OCI-LY7 (cell line): ENCODE data around the gene DIABLO. TPM values are rescaled to one million over a fixed set of nuclear protein-coding genes. Genes with fewer than 3 reads are reported as not detected.

Experiments used
- BruUV-seq: library from RNA; stranded (reverse); fragments of 400-500 nt; replicated peaks from 2 replicates; lab custom pipeline; 2021; lab: Mats Ljungman, UMichigan
- CTCF ChIA-PET: fragments of 300-600 bp; sonication (Branson Sonifier 250); formaldehyde crosslinking; loops from one replicate; lab custom pipeline; 2022; ENCODE audit warnings: antibody characterized with exemption; ENCODE audit not compliant: unreplicated experiment; lab: Charles Lee
- POLR2A ChIA-PET: fragments of 300-600 bp; sonication (Branson Sonifier 250); formaldehyde crosslinking; loops from one replicate; lab custom pipeline; 2022; ENCODE audit warnings: antibody characterized with exemption; lab: Charles Lee
- DNase-seq: peaks from one replicate; pipeline ENCODE4 v3.0.0-alpha.2; 2015; ENCODE audit warnings: low spot score
- H2AFZ ChIP-seq: fragments of 200-600 bp; sonication (generic), shearing (Covaris generic); 2 replicates; pipeline ENCODE4 v1.6.1; 2014; ENCODE audit warnings: mild to moderate bottlenecking, antibody characterized with exemption, low read length, moderate library complexity
- H3K27ac ChIP-seq: fragments of 200-600 bp; sonication (generic); 2 replicates; pipeline ENCODE4 v1.5.1; 2014; ENCODE audit warnings: mixed run types, low read depth, mild to moderate bottlenecking, moderate library complexity, low read length, inconsistent platforms; ENCODE audit not compliant: poor library complexity, severe bottlenecking
- H3K36me3 ChIP-seq: fragments of 200-600 bp; sonication (generic); 2 replicates; pipeline ENCODE4 v1.6.1; 2014; ENCODE audit warnings: mild to moderate bottlenecking, antibody characterized with exemption, low read length, moderate library complexity, mixed read lengths; ENCODE audit not compliant: insufficient read depth
- H3K4me1 ChIP-seq: fragments of 200-600 bp; sonication (generic); 2 replicates; pipeline ENCODE4 v1.5.1; 2014; ENCODE audit warnings: mild to moderate bottlenecking, low read length; ENCODE audit not compliant: insufficient read depth, poor library complexity, severe bottlenecking
- H3K4me2 ChIP-seq: fragments of 200-600 bp; sonication (generic); 2 replicates; pipeline ENCODE4 v1.6.1; 2014; ENCODE audit warnings: mild to moderate bottlenecking, low read length
- H3K4me3 ChIP-seq: fragments of 200-600 bp; sonication (generic); 2 replicates; pipeline ENCODE4 v1.5.1; 2014; ENCODE audit warnings: mild to moderate bottlenecking, low read depth, low read length; ENCODE audit not compliant: poor library complexity, severe bottlenecking
- H3K79me2 ChIP-seq: fragments of 200-600 bp; sonication (generic); 2 replicates; pipeline ENCODE4 v1.6.1; 2016; ENCODE audit warnings: low read depth, mild to moderate bottlenecking, low read length, moderate library complexity, mixed read lengths; ENCODE audit not compliant: insufficient read depth
- H3K9me2 ChIP-seq: fragments of 200-600 bp; sonication (generic); 2 replicates; pipeline ENCODE4 v1.6.1; 2016; ENCODE audit warnings: mild to moderate bottlenecking, low read length, mixed read lengths; ENCODE audit not compliant: insufficient read depth
- H3K9me3 ChIP-seq: fragments of 200-600 bp; sonication (generic); 2 replicates; pipeline ENCODE4 v1.6.1; 2014; ENCODE audit warnings: mild to moderate bottlenecking, mixed run types, low read length, mixed read lengths
- H4K20me1 ChIP-seq: fragments of 200-600 bp; sonication (generic); 2 replicates; pipeline ENCODE4 v1.6.1; 2014; ENCODE audit warnings: mild to moderate bottlenecking, antibody characterized with exemption, low read length, moderate library complexity, mixed read lengths; ENCODE audit not compliant: insufficient read depth
- CTCF ChIP-seq: fragments of 200-600 bp; sonication (generic); conservative IDR thresholded peaks from 2 replicates; pipeline ENCODE4 v1.5.1; 2014; ENCODE audit warnings: mild to moderate bottlenecking, antibody characterized with exemption, low read length, moderate library complexity, mixed read lengths
- EZH2phosphoT487 ChIP-seq: fragments of 200-600 bp; sonication (generic); IDR thresholded peaks from 2 replicates; pipeline ENCODE4 v1.6.1; 2018; ENCODE audit warnings: low read depth, borderline replicate concordance, mild to moderate bottlenecking, mixed run types, antibody characterized with exemption, low read length, moderate library complexity, mixed read lengths
- intact Hi-C: fragments of 100-400 bp; cut with micrococcal nuclease; formaldehyde crosslinking; loops from one replicate; pipeline ENCODE4 v1.10.0; 2022; ENCODE audit not compliant: unreplicated experiment
- total RNA-seq, 2 experiments: library from RNA; depleted of rRNA in 1 of 2; stranded (reverse); fragments of >200 nt in 1 of 2; shearing (Covaris generic) in 1 of 2; gene quantifications; 2 replicates each; pipeline ENCODE4 v1.2.3, GENCODE V29; 2014 to 2022

DIABLO gene
- total RNA-seq, 2 experiments from 2014 or later: 53.9 to 56.5 TPM

GRCh38 chr12:122184517-122184916 lies 41.3 kb downstream of the DIABLO start:
- Histone ChIP-seq H3K9me3 (no peaks in the 10 kb centered on the region), H3K4me1 (no peaks in the 10 kb centered on the region), H3K27ac (no peak overlapping the region), H3K4me3 (no peak overlapping the region), H3K36me3 (no peaks in the 10 kb centered on the region), H3K79me2 (no peaks in the 10 kb centered on the region), H3K9me2 (no peaks in the 10 kb centered on the region), H3K4me2 (no peak overlapping the region), H2AFZ (0 out of 2 replicates have a peak overlapping the region, but pooled peaks have one; percentile 17), H4K20me1 (no peaks in the 10 kb centered on the region)
- BruUV-seq: no TSS peak
- intact Hi-C loops: no loop called here
- TF ChIP-seq CTCF (no peak), EZH2phosphoT487 (no peak)
- DNase-seq: no peak
- CTCF ChIA-PET: no interaction called here
- POLR2A ChIA-PET: no interaction called here

GRCh38 chr12:122183588-122183940 lies 42.3 kb downstream of the DIABLO start:
- no peaks in the 10 kb centered on the region for H3K9me2 ChIP-seq
- H4K20me1 ChIP-seq: no peaks in the 10 kb centered on the region
- no peak overlapping the region for H2AFZ ChIP-seq
- intact Hi-C loops: no loop called here
- ChIA-PET POLR2A (interaction anchor here (0.6 kb wide), 1 partner anchor 85 kb away, joined by 3 read pairs; no protein-coding TSS in a partner anchor), CTCF (no interaction called here)
- no peaks in the 10 kb centered on the region for H3K9me3 ChIP-seq
- no peaks in the 10 kb centered on the region for H3K36me3 ChIP-seq
- DNase-seq: no peak
- TF ChIP-seq EZH2phosphoT487: no peak
- TF ChIP-seq CTCF: no peak
- H3K79me2 ChIP-seq: no peaks in the 10 kb centered on the region
- no peak overlapping the region for H3K27ac ChIP-seq
- BruUV-seq: no TSS peak
- H3K4me1 ChIP-seq: no peaks in the 10 kb centered on the region
- H3K4me2 ChIP-seq: no peak overlapping the region; the same call in 1 of the 2 replicates
- no peak overlapping the region for H3K4me3 ChIP-seq

GRCh38 chr12:122182887-122183587 lies 42.8 kb downstream of the DIABLO start, which contains the start of gene LRRC43:
LRRC43 (plus strand) TSS chr12:122183123; CDS start chr12:122183145, 22 bp downstream.
- BruUV-seq: no TSS peak
- CTCF ChIA-PET: no interaction called here
- no peak for DNase-seq

More at GRCh38 chr12:122182887-122183587, 42.8 kb downstream of the DIABLO start, which contains the start of gene LRRC43:
- H3K9me2 ChIP-seq: no peaks in the 10 kb centered on the region
- no peak within 1 kb of the TSS for H2AFZ ChIP-seq
- H3K4me1 ChIP-seq: no peaks in the 10 kb centered on the region
- H3K36me3 ChIP-seq: no peaks in the 10 kb centered on the region
- peak within 1 kb of the TSS; percentile 11; the same call in 1 of the 2 replicates for H3K4me2 ChIP-seq
- H3K4me3 ChIP-seq: no peak within 1 kb of the TSS
- H3K27ac ChIP-seq: no peak within 1 kb of the TSS
- H3K79me2 ChIP-seq: no peaks in the 10 kb centered on the region
- H3K9me3 ChIP-seq: no peaks in the 10 kb centered on the region
- intact Hi-C loops: no loop called here
- POLR2A ChIA-PET: interaction anchor here (0.6 kb wide), 1 partner anchor 86 kb away, joined by 3 read pairs; no protein-coding TSS in a partner anchor
- no peaks in the 10 kb centered on the region for H4K20me1 ChIP-seq
- TF ChIP-seq CTCF (no peak), EZH2phosphoT487 (no peak)
